ENCODE data around the gene NAA35.

GRCh38 chr9:86052556-86053468 lies 111.9 kb downstream of the NAA35 start:
- TF ChIP-seq, protein P1, sequence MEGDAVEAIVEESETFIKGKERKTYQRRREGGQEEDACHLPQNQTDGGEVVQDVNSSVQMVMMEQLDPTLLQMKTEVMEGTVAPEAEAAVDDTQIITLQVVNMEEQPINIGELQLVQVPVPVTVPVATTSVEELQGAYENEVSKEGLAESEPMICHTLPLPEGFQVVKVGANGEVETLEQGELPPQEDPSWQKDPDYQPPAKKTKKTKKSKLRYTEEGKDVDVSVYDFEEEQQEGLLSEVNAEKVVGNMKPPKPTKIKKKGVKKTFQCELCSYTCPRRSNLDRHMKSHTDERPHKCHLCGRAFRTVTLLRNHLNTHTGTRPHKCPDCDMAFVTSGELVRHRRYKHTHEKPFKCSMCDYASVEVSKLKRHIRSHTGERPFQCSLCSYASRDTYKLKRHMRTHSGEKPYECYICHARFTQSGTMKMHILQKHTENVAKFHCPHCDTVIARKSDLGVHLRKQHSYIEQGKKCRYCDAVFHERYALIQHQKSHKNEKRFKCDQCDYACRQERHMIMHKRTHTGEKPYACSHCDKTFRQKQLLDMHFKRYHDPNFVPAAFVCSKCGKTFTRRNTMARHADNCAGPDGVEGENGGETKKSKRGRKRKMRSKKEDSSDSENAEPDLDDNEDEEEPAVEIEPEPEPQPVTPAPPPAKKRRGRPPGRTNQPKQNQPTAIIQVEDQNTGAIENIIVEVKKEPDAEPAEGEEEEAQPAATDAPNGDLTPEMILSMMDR (conservative IDR thresholded peaks at IDR 0.05; ENCODE audit: low read depth in 2 of 2): no peak
- TF ChIP-seq REST (IDR thresholded peaks at IDR 0.05; ENCODE audit: unreplicated experiment) (no peak), POLR2AphosphoS5 (IDR thresholded peaks at IDR 0.05; ENCODE audit: low read depth) (no peak), EZH2 (IDR thresholded peaks at IDR 0.05; ENCODE audit: low read depth, unreplicated experiment) (no peak), NANOG (IDR thresholded peaks at IDR 0.05; ENCODE audit: borderline replicate concordance) (no peak)

Measured in GM23338 (cell line).